ENCODE data around the gene YPEL1.

The YPEL1 gene

GRCh38 chr22:21761086-21761485 is 25.5 kb upstream of the YPEL1 start:
- Histone ChIP-seq H3K36me3 (ENCODE audit: insufficient read depth) (no peaks in the 10 kb centered on the region), H3K4me3 (IDR thresholded peaks at IDR 0.05; ENCODE audit: insufficient read depth, low read depth, low read length) (no peak overlapping the region), H3K27me3 (ENCODE audit: insufficient read depth, low read depth) (no peaks in the 10 kb centered on the region), H3K27ac (peak overlapping the region; percentile 52), H3K4me2 (peak overlapping the region; percentile 84), H3K9ac (0 out of 2 replicates have a peak overlapping the region, but pooled peaks have one; percentile 16), H2AFZ (ENCODE audit: low read depth) (no peak overlapping the region), H3K4me1 (ENCODE audit: low read depth, poor library complexity, severe bottlenecking) (peaks cover 68% of the 10 kb centered on the region), H3K79me2 (ENCODE audit: insufficient read depth, low read depth) (no peaks in the 10 kb centered on the region), H4K20me1 (ENCODE audit: insufficient read depth) (peaks cover 6% of the 10 kb centered on the region; the same call in 1 of the 2 replicates)
- TF ChIP-seq CTCF (conservative IDR thresholded peaks at IDR 0.05; ENCODE audit: low read depth, low read length) = no peak

GRCh38 chr22:21760640-21761039 is 25.0 kb upstream of the YPEL1 start:
- H3K36me3 ChIP-seq (ENCODE audit: insufficient read depth) = no peaks in the 10 kb centered on the region
- H3K79me2 ChIP-seq (ENCODE audit: insufficient read depth, low read depth) = no peaks in the 10 kb centered on the region
- 0 out of 2 replicates have a peak overlapping the region, but pooled peaks have one; percentile 16 for H3K9ac ChIP-seq
- no peaks in the 10 kb centered on the region for H3K27me3 ChIP-seq (ENCODE audit: insufficient read depth, low read depth)
- TF ChIP-seq CTCF (conservative IDR thresholded peaks at IDR 0.05; ENCODE audit: low read depth, low read length) = no peak
- no peak overlapping the region for H2AFZ ChIP-seq (ENCODE audit: low read depth)
- H3K4me1 ChIP-seq (ENCODE audit: low read depth, poor library complexity, severe bottlenecking) = peaks cover 67% of the 10 kb centered on the region
- peak overlapping the region; percentile 84 for H3K4me2 ChIP-seq
- H3K27ac ChIP-seq = peak overlapping the region; percentile 52
- H4K20me1 ChIP-seq (ENCODE audit: insufficient read depth) = peaks cover 6% of the 10 kb centered on the region; the same call in 1 of the 2 replicates
- H3K4me3 ChIP-seq (IDR thresholded peaks at IDR 0.05; ENCODE audit: insufficient read depth, low read depth, low read length) = no peak overlapping the region

GRCh38 chr22:21759646-21760376 is 24.2 kb upstream of the YPEL1 start:
- H3K27ac ChIP-seq = peak overlapping the region; percentile 52; the same call in 1 of the 2 replicates
- no peaks in the 10 kb centered on the region for H3K36me3 ChIP-seq (ENCODE audit: insufficient read depth)
- H4K20me1 ChIP-seq (ENCODE audit: insufficient read depth) = peaks cover 6% of the 10 kb centered on the region; the same call in 1 of the 2 replicates
- no peak overlapping the region for H3K4me3 ChIP-seq (IDR thresholded peaks at IDR 0.05; ENCODE audit: insufficient read depth, low read depth, low read length)
- H3K9ac ChIP-seq = no peak overlapping the region
- no peaks in the 10 kb centered on the region for H3K27me3 ChIP-seq (ENCODE audit: insufficient read depth, low read depth)
- peaks cover 59% of the 10 kb centered on the region for H3K4me1 ChIP-seq (ENCODE audit: low read depth, poor library complexity, severe bottlenecking)
- TF ChIP-seq CTCF (conservative IDR thresholded peaks at IDR 0.05; ENCODE audit: low read depth, low read length) = no peak
- H2AFZ ChIP-seq (ENCODE audit: low read depth) = no peak overlapping the region
- H3K79me2 ChIP-seq (ENCODE audit: insufficient read depth, low read depth) = no peaks in the 10 kb centered on the region
- H3K4me2 ChIP-seq = peak overlapping the region; percentile 84

- H2AFZ ChIP-seq (ENCODE audit: low read depth) = no peak overlapping the region
- H3K79me2 ChIP-seq (ENCODE audit: insufficient read depth, low read depth) = no peaks in the 10 kb centered on the region
- H3K27ac ChIP-seq = no peak overlapping the region
- no peak overlapping the region for H3K9ac ChIP-seq
- H3K27me3 ChIP-seq (ENCODE audit: insufficient read depth, low read depth) = no peaks in the 10 kb centered on the region
- no peak for TF ChIP-seq CTCF (conservative IDR thresholded peaks at IDR 0.05; ENCODE audit: low read depth, low read length)
- no peak overlapping the region for H3K4me3 ChIP-seq (IDR thresholded peaks at IDR 0.05; ENCODE audit: insufficient read depth, low read depth, low read length)
- no peaks in the 10 kb centered on the region for H3K36me3 ChIP-seq (ENCODE audit: insufficient read depth)
- peaks cover 52% of the 10 kb centered on the region for H3K4me1 ChIP-seq (ENCODE audit: low read depth, poor library complexity, severe bottlenecking)
- 0 out of 2 replicates have a peak, but pooled peaks cover 6% of the 10 kb centered on the region for H4K20me1 ChIP-seq (ENCODE audit: insufficient read depth)
- H3K4me2 ChIP-seq = no peak overlapping the region
These were observed 23.5 kb upstream of the YPEL1 start for GRCh38 chr22:21759093-21759492.

All from KMS-11 (cell line).